GM12892 (cell line): ENCODE measurements around the gene FBXL13.

Experiments used
- POLR2A ChIP-seq: IDR thresholded peaks from 2 replicates; pipeline ENCODE4 v1.6.1; 2011; ENCODE audit warnings: low read depth, low read length, control low read depth
- POLR2AphosphoS5 ChIP-seq: IDR thresholded peaks from 2 replicates; pipeline ENCODE4 v1.6.1; 2011; ENCODE audit warnings: low read depth, low read length, control low read depth

- TF ChIP-seq POLR2A, result no peak
- no peak for TF ChIP-seq POLR2AphosphoS5
Measured at GRCh38 chr7:102935450-102936115, 139.0 kb downstream of the FBXL13 start.
